SK-N-SH (cell line): Measurements from ENCODE around the gene NT5C3A. TPM values are rescaled to one million over a fixed set of nuclear protein-coding genes. Genes with fewer than 3 reads are reported as not detected.

Experiments used
- CTCF ChIA-PET: fragments of 300-600, 350-600 bp; formaldehyde crosslinking; extraction: SDS; loops from one replicate; lab custom pipeline; 2021; lab: Yijun Ruan, JAX
- POLR2A ChIA-PET: fragments of 350-600 bp; sonication (Branson Sonifier 250); formaldehyde crosslinking; extraction: SDS; loops from one replicate; lab custom pipeline; 2020; ENCODE audit warnings: antibody characterized with exemption, inconsistent platforms; lab: Yijun Ruan, JAX
- DNase-seq: peaks from one replicate; pipeline ENCODE4 v3.0.0; 2012
- H2AFZ ChIP-seq: fragments of 200-600 bp; sonication (generic); 2 replicates; pipeline ENCODE4 v1.8.1; 2016; ENCODE audit warnings: antibody characterized with exemption, mild to moderate bottlenecking, low read depth
- H3F3A ChIP-seq: fragments of 200-600 bp; sonication (generic); replicated peaks from 2 replicates; pipeline ENCODE3; 2016; ENCODE audit warnings: antibody characterized with exemption, mild to moderate bottlenecking; ENCODE audit not compliant: insufficient read depth
- H3K27ac ChIP-seq, 2 experiments: fragments of 200-500 bp in 1 of 2; fragments of 200-600 bp in 1 of 2; sonication (Bioruptor generic) in 1 of 2; sonication (generic), shearing (Covaris generic) in 1 of 2; 2 replicates each; pipeline versions ENCODE4 v1.5.1 to v1.6.1; 2014 to 2016; ENCODE audit warnings: low read depth in 2 of 2, inconsistent platforms in 1 of 2, low read length in 1 of 2, mild to moderate bottlenecking in 1 of 2, mixed read lengths in 1 of 2
- H3K27me3 ChIP-seq: fragments of 200-600 bp; sonication (generic), shearing (Covaris generic); 2 replicates; pipeline ENCODE4 v1.6.1; 2016; ENCODE audit warnings: mixed run types; ENCODE audit not compliant: insufficient read depth
- H3K36me3 ChIP-seq, 2 experiments: fragments of 200-500 bp in 1 of 2; fragments of 200-600 bp in 1 of 2; sonication (Bioruptor generic) in 1 of 2; sonication (generic) in 1 of 2; replicated peaks in 1 of 2; 2 replicates each; pipeline versions ENCODE3 to v1.5.1; 2014 to 2016; ENCODE audit warnings: low read length in 1 of 2, mild to moderate bottlenecking in 1 of 2; ENCODE audit not compliant: insufficient read depth in 2 of 2, control insufficient read depth in 1 of 2
- H3K4me1 ChIP-seq, 2 experiments: fragments of 200-500 bp in 1 of 2; fragments of 200-600 bp in 1 of 2; sonication (Bioruptor generic) in 1 of 2; sonication (generic), shearing (Covaris generic) in 1 of 2; 2 replicates each; pipeline versions ENCODE4 v1.5.1 to v1.6.1; 2014 to 2016; ENCODE audit warnings: low read depth in 1 of 2, low read length in 1 of 2, mixed run types in 1 of 2; ENCODE audit not compliant: insufficient read depth in 2 of 2, control insufficient read depth in 1 of 2
- H3K4me2 ChIP-seq: fragments of 200-600 bp; sonication (generic), shearing (Covaris generic); 2 replicates; pipeline ENCODE4 v1.6.1; 2017; ENCODE audit warnings: mixed run types
- H3K4me3 ChIP-seq, 2 experiments: fragments of 200-500 bp in 1 of 2; fragments of 200-600 bp in 1 of 2; sonication (Bioruptor generic) in 1 of 2; sonication (generic), shearing (Covaris generic) in 1 of 2; 2 replicates each; pipeline versions ENCODE4 v1.5.1 to v1.8.1; 2014 to 2016; ENCODE audit warnings: low read depth in 2 of 2, inconsistent platforms in 1 of 2, low read length in 1 of 2, mild to moderate bottlenecking in 1 of 2, mixed read lengths in 1 of 2, moderate library complexity in 1 of 2
- H3K79me2 ChIP-seq: fragments of 200-600 bp; sonication (generic); 2 replicates; pipeline ENCODE4 v1.8.1; 2017; ENCODE audit warnings: mild to moderate bottlenecking; ENCODE audit not compliant: insufficient read depth
- H3K9ac ChIP-seq: fragments of 200-600 bp; sonication (generic); 2 replicates; pipeline ENCODE4 v1.6.1; 2017; ENCODE audit warnings: mixed run types
- H3K9me2 ChIP-seq: fragments of 200-600 bp; sonication (generic); 2 replicates; pipeline ENCODE4 v1.6.1; 2017; ENCODE audit warnings: mixed run types
- H3K9me3 ChIP-seq: fragments of 200-600 bp; sonication (generic); 2 replicates; pipeline ENCODE4 v1.6.1; 2017; ENCODE audit warnings: mixed run types, mild to moderate bottlenecking, moderate library complexity
- H4K20me1 ChIP-seq: fragments of 200-600 bp; sonication (generic); 2 replicates; pipeline ENCODE4 v1.6.1; 2017; ENCODE audit warnings: mild to moderate bottlenecking, mixed run types; ENCODE audit not compliant: insufficient read depth
- EZH2phosphoT487 ChIP-seq: fragments of 200-600 bp; sonication (generic); IDR thresholded peaks from 2 replicates; pipeline ENCODE4 v1.6.1; 2017; ENCODE audit warnings: low read depth, mixed run types, mild to moderate bottlenecking, antibody characterized with exemption, moderate library complexity, borderline replicate concordance
- FOSL2 ChIP-seq: IDR thresholded peaks from 2 replicates; pipeline ENCODE4 v1.4.0; 2012; ENCODE audit warnings: low read depth, mild to moderate bottlenecking, moderate library complexity, borderline replicate concordance
- GATA2 ChIP-seq: sonication (generic); formaldehyde crosslinking; IDR thresholded peaks from 2 replicates; pipeline ENCODE4 v1.5.0; 2020; ENCODE audit warnings: mild to moderate bottlenecking, missing genetic modification reagents
- MEF2A ChIP-seq: IDR thresholded peaks from 2 replicates; pipeline ENCODE4 v1.4.0; 2012; ENCODE audit warnings: low read depth, borderline replicate concordance
- MXI1 ChIP-seq: IDR thresholded peaks from 2 replicates; pipeline ENCODE4 v1.6.1; 2012; ENCODE audit warnings: mild to moderate bottlenecking, low read depth, low read length, improper control_type of control experiment
- NFIC ChIP-seq: IDR thresholded peaks from 2 replicates; pipeline ENCODE4 v1.4.0; 2012; ENCODE audit warnings: borderline replicate concordance
- RAD21 ChIP-seq: IDR thresholded peaks from 2 replicates; pipeline ENCODE4 v1.6.1; 2012; ENCODE audit warnings: mild to moderate bottlenecking, low read length
- RCOR1 ChIP-seq: fragments of 150-350 bp; IDR thresholded peaks from 2 replicates; pipeline ENCODE4 v1.6.1; 2017; ENCODE audit warnings: antibody characterized with exemption, low read length
- RXRA ChIP-seq: IDR thresholded peaks from 2 replicates; pipeline ENCODE4 v1.4.0; 2012; ENCODE audit warnings: low read depth, mild to moderate bottlenecking, borderline replicate concordance
- TEAD4 ChIP-seq: IDR thresholded peaks from 2 replicates; pipeline ENCODE4 v1.4.0; 2012; ENCODE audit warnings: mild to moderate bottlenecking, borderline replicate concordance; ENCODE audit not compliant: insufficient read depth
- USF2 ChIP-seq: fragments of 150-350 bp; IDR thresholded peaks from 2 replicates; pipeline ENCODE4 v1.6.1; 2017; ENCODE audit warnings: antibody characterized with exemption, low read length, low read depth, borderline replicate concordance
- YY1 ChIP-seq: IDR thresholded peaks from 2 replicates; pipeline ENCODE4 v1.4.0; 2012; ENCODE audit warnings: low read depth, mild to moderate bottlenecking
- ZBTB33 ChIP-seq: IDR thresholded peaks from 2 replicates; pipeline ENCODE4 v1.4.0; 2012; ENCODE audit warnings: low read depth, borderline replicate concordance
- WGBS: methylation state at CpG from one replicate; pipeline ENCODE4 v1.1.6; 2017; ENCODE audit warnings: low lambda C conversion rate; 5-methylcytosine and 5-hydroxymethylcytosine counted together
- polyA plus RNA-seq, 3 experiments: library from polyadenylated mRNA; depleted of rRNA; stranded (reverse); fragments of >200 nt; gene quantifications; 2 replicates each; pipeline ENCODE4 v1.2.3, GENCODE V29; 2012
- TF ChIP-seq, protein P1 (sequence below): IDR thresholded peaks from 2 replicates; pipeline ENCODE4 v1.4.0; 2012; ENCODE audit warnings: low read depth, borderline replicate concordance
- TF ChIP-seq, protein P2 (sequence below): fragments of 200-600 bp; sonication (generic); IDR thresholded peaks from 2 replicates; pipeline ENCODE4 v1.6.1; 2017; ENCODE audit warnings: antibody characterized with exemption, mild to moderate bottlenecking, moderate library complexity

Gene NT5C3A
- polyA plus RNA-seq, 1 of the 3 experiments (the other 2 are of a cell fraction), result 13.2 TPM

GRCh38 chr7:33109005-33109757 is 46.6 kb upstream of the NT5C3A start, which contains the start of gene RP9 (continued):
- TF ChIP-seq NFIC (no peak), RAD21 (peak; percentile 38), USF2 (no peak), RCOR1 (no peak), GATA2 (CRISPR knock-in tag) (no peak), TEAD4 (no peak), FOSL2 (no peak), RXRA (no peak), ZBTB33 (no peak), MEF2A (no peak), MXI1 (peak; percentile 67), YY1 (no peak), EZH2phosphoT487 (no peak)
- TF ChIP-seq, protein P1, sequence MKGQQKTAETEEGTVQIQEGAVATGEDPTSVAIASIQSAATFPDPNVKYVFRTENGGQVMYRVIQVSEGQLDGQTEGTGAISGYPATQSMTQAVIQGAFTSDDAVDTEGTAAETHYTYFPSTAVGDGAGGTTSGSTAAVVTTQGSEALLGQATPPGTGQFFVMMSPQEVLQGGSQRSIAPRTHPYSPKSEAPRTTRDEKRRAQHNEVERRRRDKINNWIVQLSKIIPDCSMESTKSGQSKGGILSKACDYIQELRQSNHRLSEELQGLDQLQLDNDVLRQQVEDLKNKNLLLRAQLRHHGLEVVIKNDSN, result no peak

DNA sequence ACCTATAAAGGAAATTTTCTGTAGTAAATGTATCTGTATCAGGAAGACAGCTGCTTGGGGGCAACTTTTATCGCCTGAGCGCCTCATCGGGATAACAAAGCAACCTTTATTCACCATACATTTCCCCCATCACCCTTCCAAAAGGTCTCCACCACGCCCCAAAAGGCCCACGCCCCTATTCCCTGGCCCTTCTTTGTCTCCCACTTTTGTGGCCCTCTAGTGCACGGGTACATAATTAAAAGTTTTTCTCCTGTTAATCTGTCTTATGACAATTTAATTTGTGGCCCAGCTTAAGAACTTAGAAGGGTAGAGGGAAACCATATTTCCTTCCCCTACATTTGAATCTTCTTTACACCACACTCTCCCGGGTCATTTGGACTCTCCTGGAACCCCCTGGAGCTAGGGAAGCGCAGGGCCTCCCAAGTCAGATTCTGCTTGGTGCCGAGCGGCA is 46.0 kb upstream of the NT5C3A start:
- Histone ChIP-seq H3K27ac (peak overlapping the region; percentile 57 to 80), H3K9me3 (no peaks in the 10 kb centered on the region), H2AFZ (peak overlapping the region; percentile 66), H3K36me3 (peaks cover 0 to 1% of the 10 kb centered on the region in 2 experiments), H3F3A (no peaks in the 10 kb centered on the region), H3K4me1 (peaks cover 5 to 15% of the 10 kb centered on the region in 2 experiments; a peak in 3 of 4 replicates), H4K20me1 (peaks cover 40% of the 10 kb centered on the region), H3K9ac (peak overlapping the region; percentile 85), H3K4me3 (peak overlapping the region; percentile 85 to 95), H3K9me2 (no peaks in the 10 kb centered on the region), H3K27me3 (no peaks in the 10 kb centered on the region), H3K4me2 (peak overlapping the region; percentile 92), H3K79me2 (peaks cover 53% of the 10 kb centered on the region)
- TF ChIP-seq, protein P2, sequence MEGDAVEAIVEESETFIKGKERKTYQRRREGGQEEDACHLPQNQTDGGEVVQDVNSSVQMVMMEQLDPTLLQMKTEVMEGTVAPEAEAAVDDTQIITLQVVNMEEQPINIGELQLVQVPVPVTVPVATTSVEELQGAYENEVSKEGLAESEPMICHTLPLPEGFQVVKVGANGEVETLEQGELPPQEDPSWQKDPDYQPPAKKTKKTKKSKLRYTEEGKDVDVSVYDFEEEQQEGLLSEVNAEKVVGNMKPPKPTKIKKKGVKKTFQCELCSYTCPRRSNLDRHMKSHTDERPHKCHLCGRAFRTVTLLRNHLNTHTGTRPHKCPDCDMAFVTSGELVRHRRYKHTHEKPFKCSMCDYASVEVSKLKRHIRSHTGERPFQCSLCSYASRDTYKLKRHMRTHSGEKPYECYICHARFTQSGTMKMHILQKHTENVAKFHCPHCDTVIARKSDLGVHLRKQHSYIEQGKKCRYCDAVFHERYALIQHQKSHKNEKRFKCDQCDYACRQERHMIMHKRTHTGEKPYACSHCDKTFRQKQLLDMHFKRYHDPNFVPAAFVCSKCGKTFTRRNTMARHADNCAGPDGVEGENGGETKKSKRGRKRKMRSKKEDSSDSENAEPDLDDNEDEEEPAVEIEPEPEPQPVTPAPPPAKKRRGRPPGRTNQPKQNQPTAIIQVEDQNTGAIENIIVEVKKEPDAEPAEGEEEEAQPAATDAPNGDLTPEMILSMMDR, result peak; percentile 40; the same call in 1 of the 2 replicates
- TF ChIP-seq RCOR1 (no peak), USF2 (no peak)
- WGBS, result under 1% methylated on average over 10 of the region's 10 CpGs
- DNase-seq, result peak; percentile 42
- CTCF ChIA-PET, result interaction anchor here (0.7 to 5.2 kb wide), 49 partner anchors 8 to 824 kb away, joined by 3 to 95 read pairs (median 5); partner anchors contain the start of genes AVL9, BBS9, FKBP9 and LSM5
- POLR2A ChIA-PET, result interaction anchor here (1.8 to 2.2 kb wide), 3 partner anchors 20 to 151 kb away, joined by 4 to 8 read pairs (median 8); partner anchors contain the start of genes FKBP9 and NT5C3A
